Karpas-422 (cell line): Measurements from ENCODE around the gene HAO2. TPM values are rescaled to one million over a fixed set of nuclear protein-coding genes. Genes with fewer than 3 reads are reported as not detected.
"Not testable (repeated sequence)": the region's sequence is repeated elsewhere in the genome, so short reads cannot be mapped to it uniquely, and the experiment has no call there.

ENCODE experiments used
- DNase-seq: peaks from one replicate; pipeline ENCODE4 v3.0.0-alpha.2; 2015
- H2AFZ ChIP-seq: fragments of 200-600 bp; sonication (generic); 2 replicates; pipeline ENCODE4 v1.6.1; 2014; ENCODE audit warnings: antibody characterized with exemption, low read length, mixed read lengths
- H3K27ac ChIP-seq: fragments of 200-600 bp; sonication (generic); 2 replicates; pipeline ENCODE4 v1.5.1; 2014; ENCODE audit warnings: mild to moderate bottlenecking, low read length, moderate library complexity
- H3K27me3 ChIP-seq: fragments of 200-600 bp; sonication (generic); 2 replicates; pipeline ENCODE4 v1.6.1; 2014; ENCODE audit warnings: low read length, mixed read lengths
- H3K36me3 ChIP-seq: fragments of 200-600 bp; sonication (generic); 2 replicates; pipeline ENCODE4 v1.6.1; 2014; ENCODE audit warnings: low read length, mixed read lengths; ENCODE audit not compliant: insufficient read depth
- H3K4me1 ChIP-seq: fragments of 200-600 bp; sonication (generic); 2 replicates; pipeline ENCODE4 v1.6.1; 2014; ENCODE audit warnings: mild to moderate bottlenecking, low read length, mixed read lengths
- H3K4me2 ChIP-seq: fragments of 200-600 bp; sonication (generic); 2 replicates; pipeline ENCODE4 v1.6.1; 2014; ENCODE audit warnings: low read length, low read depth, mild to moderate bottlenecking; ENCODE audit not compliant: poor library complexity, severe bottlenecking
- H3K4me3 ChIP-seq: fragments of 200-600 bp; sonication (generic); 2 replicates; pipeline ENCODE4 v1.5.1; 2014; ENCODE audit warnings: mild to moderate bottlenecking, antibody characterized with exemption, low read length, mixed read lengths
- H3K79me2 ChIP-seq: fragments of 200-600 bp; sonication (generic); 2 replicates; pipeline ENCODE4 v1.6.1; 2014; ENCODE audit warnings: mild to moderate bottlenecking, low read length, mixed read lengths
- H3K9ac ChIP-seq: fragments of 200-600 bp; sonication (generic); 2 replicates; pipeline ENCODE4 v1.6.0; 2014; ENCODE audit warnings: low read length
- H3K9me2 ChIP-seq: fragments of 200-600 bp; sonication (generic), shearing (Covaris generic); replicated peaks from 2 replicates; pipeline ENCODE4 v1.6.0; 2014; ENCODE audit warnings: mild to moderate bottlenecking, low read length, moderate library complexity; ENCODE audit not compliant: insufficient read depth
- H3K9me3 ChIP-seq: fragments of 300-700, 200-600 bp; sonication (generic); 2 replicates; pipeline ENCODE4 v1.6.1; 2014; ENCODE audit warnings: low read length, mixed read lengths
- H4K20me1 ChIP-seq: fragments of 200-600 bp; sonication (generic); 2 replicates; pipeline ENCODE4 v1.6.1; 2014; ENCODE audit warnings: mild to moderate bottlenecking, antibody characterized with exemption, low read length, low read depth; ENCODE audit not compliant: insufficient read depth
- total RNA-seq: library from RNA; depleted of rRNA; stranded (reverse); fragments of >200 nt; shearing (Covaris generic); gene quantifications from 2 replicates; pipeline ENCODE4 v1.2.3, GENCODE V29; 2014; ENCODE audit warnings: low replicate concordance

HAO2 gene
- total RNA-seq, 1 experiment from 2014 or later: not detected

GRCh38 chr1:119329541-119330461, 38.8 kb upstream of the HAO2 start:
- Histone ChIP-seq H3K36me3 (no peaks in the 10 kb centered on the region), H3K4me1 (no peaks in the 10 kb centered on the region), H3K4me3 (no peak overlapping the region), H3K27ac (no peak overlapping the region), H4K20me1 (no peaks in the 10 kb centered on the region), H3K9ac (no peak overlapping the region), H2AFZ (no peak overlapping the region), H3K79me2 (no peaks in the 10 kb centered on the region), H3K9me2 (no peaks in the 10 kb centered on the region), H3K27me3 (no peaks in the 10 kb centered on the region), H3K9me3 (no peaks in the 10 kb centered on the region), H3K4me2 (no peak overlapping the region)
- no peak for DNase-seq

- H3K9ac ChIP-seq: no peak overlapping the region
- no peaks in the 10 kb centered on the region for H4K20me1 ChIP-seq
- H3K36me3 ChIP-seq: no peaks in the 10 kb centered on the region
- H3K79me2 ChIP-seq: no peaks in the 10 kb centered on the region
- H2AFZ ChIP-seq: no peak overlapping the region
- H3K27ac ChIP-seq: no peak overlapping the region
- H3K9me3 ChIP-seq: no peaks in the 10 kb centered on the region
- H3K4me2 ChIP-seq: no peak overlapping the region
- H3K27me3 ChIP-seq: no peaks in the 10 kb centered on the region
- H3K9me2 ChIP-seq: no peaks in the 10 kb centered on the region
- no peak for DNase-seq
- no peak overlapping the region for H3K4me3 ChIP-seq
- H3K4me1 ChIP-seq: no peaks in the 10 kb centered on the region
Observed at GRCh38 chr1:119330466-119331189, 38.0 kb upstream of the HAO2 start.

- no peak overlapping the region for H3K4me2 ChIP-seq
- no peaks in the 10 kb centered on the region for H3K9me2 ChIP-seq
- H2AFZ ChIP-seq: no peak overlapping the region
- H3K36me3 ChIP-seq: no peaks in the 10 kb centered on the region
- no peak overlapping the region for H3K4me3 ChIP-seq
- no peaks in the 10 kb centered on the region for H3K79me2 ChIP-seq
- H3K27me3 ChIP-seq: no peaks in the 10 kb centered on the region
- DNase-seq: no peak
- H3K9ac ChIP-seq: no peak overlapping the region
- H3K27ac ChIP-seq: no peak overlapping the region
- no peaks in the 10 kb centered on the region for H3K4me1 ChIP-seq
- no peaks in the 10 kb centered on the region for H3K9me3 ChIP-seq
- H4K20me1 ChIP-seq: no peaks in the 10 kb centered on the region
Observed at GRCh38 chr1:119331190-119331515, 37.4 kb upstream of the HAO2 start.

- Histone ChIP-seq H2AFZ (no peak overlapping the region), H3K9me3 (no peaks in the 10 kb centered on the region), H3K4me3 (no peak overlapping the region), H3K36me3 (no peaks in the 10 kb centered on the region), H3K9ac (no peak overlapping the region), H4K20me1 (no peaks in the 10 kb centered on the region), H3K9me2 (no peaks in the 10 kb centered on the region), H3K4me1 (no peaks in the 10 kb centered on the region), H3K79me2 (no peaks in the 10 kb centered on the region), H3K27ac (no peak overlapping the region), H3K4me2 (no peak overlapping the region), H3K27me3 (no peaks in the 10 kb centered on the region)
- no peak for DNase-seq
Observed at GRCh38 chr1:119331915-119332314, 36.7 kb upstream of the HAO2 start.

GRCh38 chr1:119332622-119333021, 36.0 kb upstream of the HAO2 start:
- Histone ChIP-seq H3K27ac (no peak overlapping the region), H3K27me3 (no peaks in the 10 kb centered on the region), H3K4me1 (no peaks in the 10 kb centered on the region), H4K20me1 (no peaks in the 10 kb centered on the region), H3K9ac (no peak overlapping the region), H3K36me3 (no peaks in the 10 kb centered on the region), H3K4me3 (no peak overlapping the region), H3K79me2 (no peaks in the 10 kb centered on the region), H3K9me2 (no peaks in the 10 kb centered on the region), H3K9me3 (no peaks in the 10 kb centered on the region), H2AFZ (no peak overlapping the region), H3K4me2 (no peak overlapping the region)
- DNase-seq: no peak

GRCh38 chr1:119333163-119333896, 35.3 kb upstream of the HAO2 start:
- Histone ChIP-seq H3K9ac (no peak overlapping the region), H3K9me2 (no peaks in the 10 kb centered on the region), H3K36me3 (no peaks in the 10 kb centered on the region), H2AFZ (no peak overlapping the region), H3K27me3 (no peaks in the 10 kb centered on the region), H3K4me1 (no peaks in the 10 kb centered on the region), H3K4me3 (no peak overlapping the region), H3K4me2 (no peak overlapping the region), H3K79me2 (no peaks in the 10 kb centered on the region), H3K27ac (no peak overlapping the region), H3K9me3 (no peaks in the 10 kb centered on the region), H4K20me1 (no peaks in the 10 kb centered on the region)
- DNase-seq: no peak

GRCh38 chr1:119333897-119334250, 34.7 kb upstream of the HAO2 start:
- H3K4me3 ChIP-seq, H3K4me2 ChIP-seq, H3K9ac ChIP-seq, H3K79me2 ChIP-seq, H3K4me1 ChIP-seq, H3K27ac ChIP-seq, H3K36me3 ChIP-seq, H2AFZ ChIP-seq, H4K20me1 ChIP-seq, DNase-seq, H3K9me3 ChIP-seq, H3K9me2 ChIP-seq, H3K27me3 ChIP-seq: not testable (repeated sequence)

GRCh38 chr1:119336848-119337247, 31.7 kb upstream of the HAO2 start:
- H3K9me2 ChIP-seq: no peaks in the 10 kb centered on the region
- H3K36me3 ChIP-seq: no peaks in the 10 kb centered on the region
- no peaks in the 10 kb centered on the region for H3K4me1 ChIP-seq
- no peak overlapping the region for H3K27ac ChIP-seq
- H3K9me3 ChIP-seq: no peaks in the 10 kb centered on the region
- no peak overlapping the region for H3K4me3 ChIP-seq
- H3K79me2 ChIP-seq: no peaks in the 10 kb centered on the region
- H2AFZ ChIP-seq: no peak overlapping the region
- no peak overlapping the region for H3K4me2 ChIP-seq
- no peaks in the 10 kb centered on the region for H3K27me3 ChIP-seq
- H3K9ac ChIP-seq: no peak overlapping the region
- DNase-seq: no peak
- no peaks in the 10 kb centered on the region for H4K20me1 ChIP-seq
